WTC11 (cell line): ENCODE results near the gene KANSL1L. TPM values are rescaled to one million over a fixed set of nuclear protein-coding genes. Genes with fewer than 3 reads are reported as not detected.

Experiments used
- ATAC-seq: fragments of 200-7000 bp; cut with Tn5 transposase; 2 replicates; pipeline ENCODE4 v1.10.0; 2021; ENCODE audit warnings: mild to moderate bottlenecking, moderate library complexity
- CTCF ChIA-PET: fragments of 300-600 bp; sonication (Branson Sonifier 250); formaldehyde crosslinking; loops from one replicate; lab custom pipeline; 2021; ENCODE audit warnings: antibody characterized with exemption; lab: Charles Lee
- POLR2A ChIA-PET: fragments of 350-600 bp; sonication (Branson Sonifier 250); formaldehyde crosslinking; loops from one replicate; lab custom pipeline; 2021; ENCODE audit warnings: antibody characterized with exemption; lab: Charles Lee
- DNase-seq: peaks from one replicate; pipeline ENCODE4 v3.0.0; 2021; ENCODE audit warnings: low spot score
- H3K27ac Mint-ChIP-seq: 2 replicates; pipeline ENCODE4 v1.8.0; 2021; ENCODE audit warnings: mixed read lengths
- H3K27me3 Mint-ChIP-seq: 2 replicates; pipeline ENCODE4 v1.8.0; 2021; ENCODE audit warnings: low read depth, mild to moderate bottlenecking, moderate library complexity, mixed read lengths
- H3K36me3 Mint-ChIP-seq: 2 replicates; pipeline ENCODE4 v1.8.0; 2021; ENCODE audit warnings: mixed read lengths
- H3K4me1 Mint-ChIP-seq: 2 replicates; pipeline ENCODE4 v1.8.0; 2022; ENCODE audit warnings: mixed read lengths
- H3K4me3 Mint-ChIP-seq: 2 replicates; pipeline ENCODE4 v1.8.0; 2021; ENCODE audit warnings: mild to moderate bottlenecking, moderate library complexity, mixed read lengths
- H3K9me3 Mint-ChIP-seq: 2 replicates; pipeline ENCODE4 v1.8.0; 2021; ENCODE audit warnings: mixed read lengths
- ARID4B ChIP-seq: sonication (generic); formaldehyde crosslinking; IDR thresholded peaks from 2 replicates; pipeline ENCODE4 v1.8.0; 2023; ENCODE audit warnings: missing genetic modification reagents, mild to moderate bottlenecking, borderline replicate concordance
- ATF6 ChIP-seq: sonication (generic); formaldehyde crosslinking; IDR thresholded peaks from 2 replicates; pipeline ENCODE4 v1.8.1; 2023; ENCODE audit warnings: mild to moderate bottlenecking, missing genetic modification reagents
- CDX4 ChIP-seq: fragments of 250-450 bp; sonication (Bioruptor Pico); IDR thresholded peaks from 2 replicates; pipeline ENCODE4 v1.9.0; 2021; ENCODE audit warnings: moderate library complexity, mild to moderate bottlenecking, inconsistent platforms, borderline replicate concordance
- E2F4 ChIP-seq: sonication (generic); formaldehyde crosslinking; IDR thresholded peaks from 2 replicates; pipeline ENCODE4 v1.8.1; 2022; ENCODE audit warnings: low read depth, mild to moderate bottlenecking, moderate library complexity, missing genetic modification reagents, borderline replicate concordance
- E2F5 ChIP-seq: sonication (generic); formaldehyde crosslinking; IDR thresholded peaks from 2 replicates; pipeline ENCODE4 v1.8.1; 2022; ENCODE audit warnings: mild to moderate bottlenecking, moderate library complexity, missing genetic modification reagents
- HMGA2 ChIP-seq: fragments of 250-450 bp; sonication (Bioruptor Pico); IDR thresholded peaks from 2 replicates; pipeline ENCODE4 v1.4.0; 2021; ENCODE audit warnings: mild to moderate bottlenecking, moderate library complexity
- PRRX2 ChIP-seq: fragments of 250-450 bp; sonication (Bioruptor Pico); IDR thresholded peaks from 2 replicates; pipeline ENCODE4 v1.8.0; 2021; ENCODE audit warnings: mild to moderate bottlenecking
- RELA ChIP-seq: sonication (generic); formaldehyde crosslinking; IDR thresholded peaks from 2 replicates; pipeline ENCODE4 v1.8.1; 2022; ENCODE audit warnings: missing genetic modification reagents, mild to moderate bottlenecking, borderline replicate concordance
- SMAD3 ChIP-seq: sonication (generic); formaldehyde crosslinking; IDR thresholded peaks from 2 replicates; pipeline ENCODE4 v1.8.0; 2022; ENCODE audit warnings: missing genetic modification reagents, mild to moderate bottlenecking, borderline replicate concordance
- TEAD1 ChIP-seq: sonication (generic); formaldehyde crosslinking; IDR thresholded peaks from 2 replicates; pipeline ENCODE4 v1.8.0; 2022; ENCODE audit warnings: mild to moderate bottlenecking, missing genetic modification reagents
- ZNF121 ChIP-seq: sonication (generic); formaldehyde crosslinking; IDR thresholded peaks from 2 replicates; pipeline ENCODE4 v1.8.0; 2023; ENCODE audit warnings: missing genetic modification reagents
- ZNF219 ChIP-seq: sonication (generic); formaldehyde crosslinking; IDR thresholded peaks from 2 replicates; pipeline ENCODE4 v1.8.0; 2023; ENCODE audit warnings: missing genetic modification reagents, mild to moderate bottlenecking, borderline replicate concordance
- ZNF263 ChIP-seq: sonication (generic); formaldehyde crosslinking; IDR thresholded peaks from 2 replicates; pipeline ENCODE4 v1.8.1; 2022; ENCODE audit warnings: low read depth, mild to moderate bottlenecking, moderate library complexity, missing genetic modification reagents
- ZNF416 ChIP-seq: fragments of 250-450 bp; sonication (Bioruptor Pico); IDR thresholded peaks from 2 replicates; pipeline ENCODE4 v1.9.0; 2021; ENCODE audit warnings: mild to moderate bottlenecking, inconsistent platforms
- ZNF512 ChIP-seq: sonication (generic); formaldehyde crosslinking; IDR thresholded peaks from 2 replicates; pipeline ENCODE4 v1.8.1; 2022; ENCODE audit warnings: missing genetic modification reagents, borderline replicate concordance
- total RNA-seq: library from RNA; stranded (reverse); gene quantifications from 3 replicates; pipeline ENCODE4 v1.2.3, GENCODE V29; 2021
- TF ChIP-seq, protein P1 (sequence below): sonication (generic); formaldehyde crosslinking; IDR thresholded peaks from 2 replicates; pipeline ENCODE4 v1.8.0; 2023; ENCODE audit warnings: mild to moderate bottlenecking, missing genetic modification reagents
- TF ChIP-seq, protein P2 (sequence below): sonication (generic); formaldehyde crosslinking; IDR thresholded peaks from 2 replicates; pipeline ENCODE4 v1.8.0; 2023; ENCODE audit warnings: missing genetic modification reagents
- TF ChIP-seq, protein P3 (sequence below): sonication (generic); formaldehyde crosslinking; conservative IDR thresholded peaks from 2 replicates; pipeline ENCODE4 v1.8.1; 2022; ENCODE audit warnings: mild to moderate bottlenecking, missing genetic modification reagents

The KANSL1L gene
- total RNA-seq, 1 experiment from 2014 or later, result 11.4 TPM

- Mint-ChIP-seq H3K27me3 (no peaks in the 10 kb centered on the region), H3K36me3 (0 out of 2 replicates have a peak, but pooled peaks cover 3% of the 10 kb centered on the region), H3K4me1 (peaks cover 22% of the 10 kb centered on the region), H3K27ac (peak overlapping the region; percentile 86), H3K9me3 (0 out of 2 replicates have a peak, but pooled peaks cover 3% of the 10 kb centered on the region), H3K4me3 (peak overlapping the region; percentile 87)
- DNase-seq, result no peak
- ChIA-PET POLR2A (interaction anchor here (1.0 to 1.7 kb wide), 2 partner anchors 9 to 52 kb away, joined by 3 to 4 read pairs; no protein-coding TSS in a partner anchor), CTCF (interaction anchor here (0.8 kb wide), 1 partner anchor 9 kb away, joined by 3 read pairs; no protein-coding TSS in a partner anchor)
- TF ChIP-seq, protein P1, sequence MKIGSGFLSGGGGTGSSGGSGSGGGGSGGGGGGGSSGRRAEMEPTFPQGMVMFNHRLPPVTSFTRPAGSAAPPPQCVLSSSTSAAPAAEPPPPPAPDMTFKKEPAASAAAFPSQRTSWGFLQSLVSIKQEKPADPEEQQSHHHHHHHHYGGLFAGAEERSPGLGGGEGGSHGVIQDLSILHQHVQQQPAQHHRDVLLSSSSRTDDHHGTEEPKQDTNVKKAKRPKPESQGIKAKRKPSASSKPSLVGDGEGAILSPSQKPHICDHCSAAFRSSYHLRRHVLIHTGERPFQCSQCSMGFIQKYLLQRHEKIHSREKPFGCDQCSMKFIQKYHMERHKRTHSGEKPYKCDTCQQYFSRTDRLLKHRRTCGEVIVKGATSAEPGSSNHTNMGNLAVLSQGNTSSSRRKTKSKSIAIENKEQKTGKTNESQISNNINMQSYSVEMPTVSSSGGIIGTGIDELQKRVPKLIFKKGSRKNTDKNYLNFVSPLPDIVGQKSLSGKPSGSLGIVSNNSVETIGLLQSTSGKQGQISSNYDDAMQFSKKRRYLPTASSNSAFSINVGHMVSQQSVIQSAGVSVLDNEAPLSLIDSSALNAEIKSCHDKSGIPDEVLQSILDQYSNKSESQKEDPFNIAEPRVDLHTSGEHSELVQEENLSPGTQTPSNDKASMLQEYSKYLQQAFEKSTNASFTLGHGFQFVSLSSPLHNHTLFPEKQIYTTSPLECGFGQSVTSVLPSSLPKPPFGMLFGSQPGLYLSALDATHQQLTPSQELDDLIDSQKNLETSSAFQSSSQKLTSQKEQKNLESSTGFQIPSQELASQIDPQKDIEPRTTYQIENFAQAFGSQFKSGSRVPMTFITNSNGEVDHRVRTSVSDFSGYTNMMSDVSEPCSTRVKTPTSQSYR, result no peak
- no peak for TF ChIP-seq HMGA2 (CRISPR knock-in tag)
- no peak for TF ChIP-seq ZNF512
- no peak for TF ChIP-seq CDX4 (CRISPR knock-in tag)
- no peak for TF ChIP-seq SMAD3 (CRISPR knock-in tag)
- no peak for TF ChIP-seq ZNF121 (CRISPR knock-in tag)
- no peak for TF ChIP-seq E2F5 (CRISPR knock-in tag)
- TF ChIP-seq ATF6, result no peak
- no peak for TF ChIP-seq ARID4B (CRISPR knock-in tag)
- TF ChIP-seq RELA (CRISPR knock-in tag), result no peak
- no peak for TF ChIP-seq ZNF219 (CRISPR knock-in tag)
- TF ChIP-seq, protein P2, sequence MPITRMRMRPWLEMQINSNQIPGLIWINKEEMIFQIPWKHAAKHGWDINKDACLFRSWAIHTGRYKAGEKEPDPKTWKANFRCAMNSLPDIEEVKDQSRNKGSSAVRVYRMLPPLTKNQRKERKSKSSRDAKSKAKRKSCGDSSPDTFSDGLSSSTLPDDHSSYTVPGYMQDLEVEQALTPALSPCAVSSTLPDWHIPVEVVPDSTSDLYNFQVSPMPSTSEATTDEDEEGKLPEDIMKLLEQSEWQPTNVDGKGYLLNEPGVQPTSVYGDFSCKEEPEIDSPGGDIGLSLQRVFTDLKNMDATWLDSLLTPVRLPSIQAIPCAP (CRISPR knock-in tag), result no peak
- no peak for TF ChIP-seq ZNF416 (CRISPR knock-in tag)
- no peak for TF ChIP-seq E2F4 (CRISPR knock-in tag)
- TF ChIP-seq PRRX2 (CRISPR knock-in tag), result no peak
- TF ChIP-seq ZNF263 (CRISPR knock-in tag), result no peak
- TF ChIP-seq, protein P3, sequence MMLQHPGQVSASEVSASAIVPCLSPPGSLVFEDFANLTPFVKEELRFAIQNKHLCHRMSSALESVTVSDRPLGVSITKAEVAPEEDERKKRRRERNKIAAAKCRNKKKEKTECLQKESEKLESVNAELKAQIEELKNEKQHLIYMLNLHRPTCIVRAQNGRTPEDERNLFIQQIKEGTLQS (CRISPR knock-in tag), result no peak
- no peak for TF ChIP-seq TEAD1 (CRISPR knock-in tag)
- no peak for ATAC-seq
These were observed 988 bp upstream of the KANSL1L start for GRCh38 chr2:210172219-210172575.
